GM12878 (cell line): ENCODE measurements around the gene SLX4IP. TPM values are rescaled to one million over a fixed set of nuclear protein-coding genes. Genes with fewer than 3 reads are reported as not detected.
A peak's percentile ranks its signal among the peaks of the same experiment; 100 is the strongest.

Source experiments
- ATAC-seq: fragments of 200-7000 bp; cut with Tn5 transposase; 3 replicates; pipeline ENCODE4 v1.9.1; 2020; ENCODE audit warnings: mild to moderate bottlenecking, moderate library complexity
- BruUV-seq: library from RNA; stranded (reverse); fragments of 400-500 nt; replicated peaks from 2 replicates; lab custom pipeline; 2021; lab: Mats Ljungman, UMichigan
- CTCF ChIA-PET: fragments of 300-600 bp; sonication (Branson Sonifier 250); formaldehyde crosslinking; extraction: SDS; loops from one replicate; lab custom pipeline; 2021; ENCODE audit warnings: inconsistent platforms; lab: Yijun Ruan, JAX
- POLR2A ChIA-PET: fragments of 350-600 bp; formaldehyde crosslinking; extraction: SDS; loops from one replicate; lab custom pipeline; 2021; ENCODE audit warnings: inconsistent platforms; lab: Charles Lee
- RAD21 ChIA-PET: fragments of 300-600 bp; sonication (Branson Sonifier 250); formaldehyde crosslinking; loops from one replicate; lab custom pipeline; 2023; ENCODE audit warnings: antibody characterized with exemption; ENCODE audit not compliant: unreplicated experiment; lab: Charles Lee
- SMC1A ChIA-PET: fragments of 300-600 bp; sonication (Branson Sonifier 250); formaldehyde crosslinking; loops from one replicate; lab custom pipeline; 2023; ENCODE audit not compliant: unreplicated experiment, uncharacterized antibody; lab: Charles Lee
- DNase-seq: peaks from one replicate; pipeline ENCODE4 v3.0.0-alpha.2; 2011; ENCODE audit warnings: low read depth, low spot score
- FAIRE-seq: peaks from 3 replicates; lab custom pipeline; 2011; peaks lifted over from hg19 to GRCh38; lab: Jason Lieb, UNC
- H2AFZ ChIP-seq: 2 replicates; pipeline ENCODE4 v1.6.0; 2011; ENCODE audit warnings: low read depth, low read length, control low read depth; ENCODE audit not compliant: control insufficient read depth
- H3K27ac ChIP-seq: 2 replicates; pipeline ENCODE4 v1.5.1; 2011; ENCODE audit warnings: control low read depth; ENCODE audit not compliant: control insufficient read depth, insufficient read depth
- H3K27me3 ChIP-seq, 2 experiments: replicated peaks in 1 of 2; 2 replicates each; pipeline versions ENCODE4 v1.6.0 to v1.6.1; 2011; ENCODE audit warnings: low read length in 1 of 2; ENCODE audit not compliant: control insufficient read depth in 2 of 2, insufficient read depth in 2 of 2
- H3K36me3 ChIP-seq, 2 experiments: 2 replicates each; pipeline ENCODE4 v1.5.1; 2011; ENCODE audit warnings: low read length in 1 of 2; ENCODE audit not compliant: control insufficient read depth in 2 of 2, insufficient read depth in 2 of 2
- H3K4me1 ChIP-seq: 2 replicates; pipeline ENCODE4 v1.6.1; 2011; ENCODE audit warnings: mild to moderate bottlenecking, low read length, moderate library complexity, mixed read lengths; ENCODE audit not compliant: control insufficient read depth, insufficient read depth
- H3K4me2 ChIP-seq: 2 replicates; pipeline ENCODE4 v1.6.0; 2011; ENCODE audit warnings: control low read depth; ENCODE audit not compliant: control insufficient read depth, insufficient read depth
- H3K4me3 ChIP-seq: fragments of 200-600 bp; sonication (generic); 2 replicates; pipeline ENCODE4 v1.5.1; 2016
- H3K79me2 ChIP-seq: 2 replicates; pipeline ENCODE4 v1.6.0; 2011; ENCODE audit warnings: low read length; ENCODE audit not compliant: control insufficient read depth, insufficient read depth
- H3K9ac ChIP-seq: 2 replicates; pipeline ENCODE4 v1.8.0; 2011; ENCODE audit warnings: low read length, control low read depth, mixed read lengths; ENCODE audit not compliant: control insufficient read depth, insufficient read depth
- H3K9me3 ChIP-seq: replicated peaks from 3 replicates; pipeline ENCODE4 v1.5.1; 2011; ENCODE audit warnings: mild to moderate bottlenecking, low read length; ENCODE audit not compliant: control insufficient read depth, insufficient read depth
- H4K20me1 ChIP-seq: 2 replicates; pipeline ENCODE4 v1.6.0; 2011; ENCODE audit not compliant: control insufficient read depth, insufficient read depth
- CREB1 ChIP-seq: IDR thresholded peaks from 2 replicates; pipeline ENCODE4 v1.6.1; 2012; ENCODE audit warnings: low read depth, mild to moderate bottlenecking, inconsistent platforms
- MLLT1 ChIP-seq: fragments of 450-650 bp; IDR thresholded peaks from 2 replicates; pipeline ENCODE4 v1.6.1; 2016; ENCODE audit warnings: mild to moderate bottlenecking
- NKRF ChIP-seq: fragments of 450-650 bp; conservative IDR thresholded peaks from 2 replicates; pipeline ENCODE4 v1.6.1; 2017; ENCODE audit warnings: mild to moderate bottlenecking, moderate library complexity
- RUNX3 ChIP-seq: IDR thresholded peaks from 2 replicates; pipeline ENCODE4 v1.6.1; 2012; ENCODE audit warnings: low read length, inconsistent platforms
- TARDBP ChIP-seq: IDR thresholded peaks from 2 replicates; pipeline ENCODE4 v1.6.1; 2016; ENCODE audit warnings: borderline replicate concordance
- WGBS: methylation state at CpG from one replicate; pipeline ENCODE4 v1.1.6; 2016; ENCODE audit warnings: low lambda C conversion rate; ENCODE audit not compliant: insufficient replicate concordance, insufficient coverage; ENCODE audit errors: missing lambda C conversion rate; 5-methylcytosine and 5-hydroxymethylcytosine counted together
- in situ Hi-C: fragments of 300-500 bp; cut with MboI; formaldehyde crosslinking; loops from 9 replicates; pipeline ENCODE4 v1.14.3; 2018; ENCODE audit warnings: mixed read lengths
- intact Hi-C: fragments of 100-400 bp; cut with micrococcal nuclease; formaldehyde crosslinking; loops from one replicate; pipeline ENCODE4 v1.14.2; 2022; ENCODE audit not compliant: unreplicated experiment
- polyA plus RNA-seq, 11 experiments: library from polyadenylated mRNA; depleted of rRNA in 4 of 11; unstranded in 6 of 11; stranded (reverse) in 5 of 11; fragments of >200 nt; fragmentation: Nextera tagmentation in 4 of 11; fragmentation: Illumina TruSeq in 1 of 11; extraction: Ambion mirVana in 4 of 11; extraction: Trizol in 1 of 11; gene quantifications; 1 replicate in 1 of 11; 2 replicates in 10 of 11; pipeline versions ENCODE4 v1.2.1 to v1.2.3, GENCODE V29; 2011 to 2016; ENCODE audit warnings: inconsistent platforms in 2 of 11, missing spikeins in 2 of 11, low read depth in 1 of 11
- total RNA-seq, 4 experiments: library from RNA; depleted of rRNA in 3 of 4; stranded (reverse); fragments of >200 nt in 3 of 4; fragmentation: Illumina TruSeq in 1 of 4; extraction: Trizol in 1 of 4; gene quantifications; 2 replicates each; pipeline versions ENCODE4 v1.2.1 to v1.2.3, GENCODE V29; 2013 to 2021
- TF ChIP-seq, protein P1 (sequence below): fragments of 450-650 bp; IDR thresholded peaks from 2 replicates; pipeline ENCODE4 v1.6.1; 2017; ENCODE audit warnings: mild to moderate bottlenecking, moderate library complexity
- TF ChIP-seq, protein P2 (sequence below): IDR thresholded peaks from 2 replicates; pipeline ENCODE4 v1.6.1; 2011; ENCODE audit warnings: mild to moderate bottlenecking, low read depth, low read length, moderate library complexity; ENCODE audit not compliant: insufficient replicate concordance

Gene SLX4IP
- total and polyA plus RNA-seq, 10 of the 15 experiments (the other 5 are each of a cell fraction or from before 2014, with no cell fraction given) = 2.2 to 11.0 (median 6.3) TPM

GRCh38 chr20:10495173-10495572, 60.1 kb downstream of the SLX4IP start:
- Histone ChIP-seq H2AFZ (0 out of 2 replicates have a peak overlapping the region, but pooled peaks have one; percentile 19), H4K20me1 (no peaks in the 10 kb centered on the region), H3K27ac (no peak overlapping the region), H3K79me2 (peaks cover 2% of the 10 kb centered on the region; the same call in 1 of the 2 replicates), H3K27me3 (no peaks in the 10 kb centered on the region), H3K36me3 (no peaks in the 10 kb centered on the region), H3K4me3 (no peak overlapping the region)
- DNase-seq = no peak
- ChIA-PET RAD21 (interaction anchor here (1.0 to 1.3 kb wide), 3 partner anchors 11 to 41 kb away, joined by 3 to 4 read pairs (median 3); no protein-coding TSS in a partner anchor), POLR2A (interaction anchor here (1.3 kb wide), 1 partner anchor 21 kb away, joined by 3 read pairs; no protein-coding TSS in a partner anchor), CTCF (interaction anchor here (1.0 to 1.7 kb wide), 2 partner anchors 65 to 69 kb away, joined by 3 to 4 read pairs; no protein-coding TSS in a partner anchor)
- intact Hi-C loops = no loop called here
- TF ChIP-seq RUNX3 = peak; percentile 62; the same call in 1 of the 2 replicates
- no peak for TF ChIP-seq TARDBP
- TF ChIP-seq, protein P1, sequence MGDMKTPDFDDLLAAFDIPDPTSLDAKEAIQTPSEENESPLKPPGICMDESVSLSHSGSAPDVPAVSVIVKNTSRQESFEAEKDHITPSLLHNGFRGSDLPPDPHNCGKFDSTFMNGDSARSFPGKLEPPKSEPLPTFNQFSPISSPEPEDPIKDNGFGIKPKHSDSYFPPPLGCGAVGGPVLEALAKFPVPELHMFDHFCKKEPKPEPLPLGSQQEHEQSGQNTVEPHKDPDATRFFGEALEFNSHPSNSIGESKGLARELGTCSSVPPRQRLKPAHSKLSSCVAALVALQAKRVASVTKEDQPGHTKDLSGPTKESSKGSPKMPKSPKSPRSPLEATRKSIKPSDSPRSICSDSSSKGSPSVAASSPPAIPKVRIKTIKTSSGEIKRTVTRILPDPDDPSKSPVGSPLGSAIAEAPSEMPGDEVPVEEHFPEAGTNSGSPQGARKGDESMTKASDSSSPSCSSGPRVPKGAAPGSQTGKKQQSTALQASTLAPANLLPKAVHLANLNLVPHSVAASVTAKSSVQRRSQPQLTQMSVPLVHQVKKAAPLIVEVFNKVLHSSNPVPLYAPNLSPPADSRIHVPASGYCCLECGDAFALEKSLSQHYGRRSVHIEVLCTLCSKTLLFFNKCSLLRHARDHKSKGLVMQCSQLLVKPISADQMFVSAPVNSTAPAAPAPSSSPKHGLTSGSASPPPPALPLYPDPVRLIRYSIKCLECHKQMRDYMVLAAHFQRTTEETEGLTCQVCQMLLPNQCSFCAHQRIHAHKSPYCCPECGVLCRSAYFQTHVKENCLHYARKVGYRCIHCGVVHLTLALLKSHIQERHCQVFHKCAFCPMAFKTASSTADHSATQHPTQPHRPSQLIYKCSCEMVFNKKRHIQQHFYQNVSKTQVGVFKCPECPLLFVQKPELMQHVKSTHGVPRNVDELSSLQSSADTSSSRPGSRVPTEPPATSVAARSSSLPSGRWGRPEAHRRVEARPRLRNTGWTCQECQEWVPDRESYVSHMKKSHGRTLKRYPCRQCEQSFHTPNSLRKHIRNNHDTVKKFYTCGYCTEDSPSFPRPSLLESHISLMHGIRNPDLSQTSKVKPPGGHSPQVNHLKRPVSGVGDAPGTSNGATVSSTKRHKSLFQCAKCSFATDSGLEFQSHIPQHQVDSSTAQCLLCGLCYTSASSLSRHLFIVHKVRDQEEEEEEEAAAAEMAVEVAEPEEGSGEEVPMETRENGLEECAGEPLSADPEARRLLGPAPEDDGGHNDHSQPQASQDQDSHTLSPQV = no peak
- no peak for TF ChIP-seq MLLT1
- TF ChIP-seq NKRF = no peak
- TF ChIP-seq, protein P2, sequence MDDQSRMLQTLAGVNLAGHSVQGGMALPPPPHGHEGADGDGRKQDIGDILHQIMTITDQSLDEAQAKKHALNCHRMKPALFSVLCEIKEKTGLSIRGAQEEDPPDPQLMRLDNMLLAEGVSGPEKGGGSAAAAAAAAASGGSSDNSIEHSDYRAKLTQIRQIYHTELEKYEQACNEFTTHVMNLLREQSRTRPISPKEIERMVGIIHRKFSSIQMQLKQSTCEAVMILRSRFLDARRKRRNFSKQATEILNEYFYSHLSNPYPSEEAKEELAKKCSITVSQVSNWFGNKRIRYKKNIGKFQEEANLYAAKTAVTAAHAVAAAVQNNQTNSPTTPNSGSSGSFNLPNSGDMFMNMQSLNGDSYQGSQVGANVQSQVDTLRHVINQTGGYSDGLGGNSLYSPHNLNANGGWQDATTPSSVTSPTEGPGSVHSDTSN = no peak
- no peak for TF ChIP-seq CREB1
- TF ChIP-seq, all 136 proteins: peak for 1
- H3K9me3 ChIP-seq = no peaks in the 10 kb centered on the region
- in situ Hi-C loops = no loop called here
- no peak overlapping the region for H3K9ac ChIP-seq
- no TSS peak for BruUV-seq
- WGBS = 46% methylated on average over 2 of the region's 2 CpGs
- H3K4me1 ChIP-seq = no peaks in the 10 kb centered on the region
- SMC1A ChIA-PET = interaction anchor here (0.7 to 2.4 kb wide), 7 partner anchors 10 to 60 kb away, joined by 3 to 12 read pairs (median 6); partner anchors contain the start of gene SLX4IP
- FAIRE-seq (no peak), ATAC-seq (peak; percentile 68)
- no peak overlapping the region for H3K4me2 ChIP-seq
